RWPE2 (cell line): ENCODE data around the gene WHRN.

Experiments
- ATAC-seq: fragments of 200-7000 bp; cut with Tn5 transposase; 3 replicates; pipeline ENCODE4 v1.9.1; 2021; ENCODE audit warnings: low read depth
- DNase-seq: peaks from one replicate; pipeline ENCODE4 v3.0.0-alpha.2; 2020; ENCODE audit warnings: low spot score
- H3K27ac ChIP-seq: fragments of 450-650 bp; 2 replicates; pipeline ENCODE4 v1.5.1; 2017; ENCODE audit warnings: mild to moderate bottlenecking; ENCODE audit not compliant: poor library complexity, severe bottlenecking
- H3K27me3 ChIP-seq: fragments of 250-450 bp; sonication (Bioruptor Pico); 2 replicates; pipeline ENCODE4 v1.5.1; 2021; ENCODE audit warnings: mild to moderate bottlenecking, moderate library complexity; ENCODE audit not compliant: insufficient read depth, poor library complexity, severe bottlenecking
- H3K36me3 ChIP-seq: fragments of 250-450 bp; sonication (Bioruptor Pico); 2 replicates; pipeline ENCODE4 v1.5.1; 2020; ENCODE audit warnings: low read depth, mild to moderate bottlenecking, moderate library complexity
- H3K4me1 ChIP-seq: fragments of 250-450 bp; sonication (Bioruptor Pico); 2 replicates; pipeline ENCODE4 v1.5.1; 2021; ENCODE audit warnings: mild to moderate bottlenecking, moderate library complexity; ENCODE audit not compliant: insufficient read depth, poor library complexity, severe bottlenecking
- H3K4me3 ChIP-seq: fragments of 250-450 bp; sonication (Bioruptor Pico); 2 replicates; pipeline ENCODE4 v1.5.1; 2021; ENCODE audit warnings: mild to moderate bottlenecking, moderate library complexity; ENCODE audit not compliant: severe bottlenecking
- H3K9me3 ChIP-seq: fragments of 250-450 bp; sonication (Bioruptor Pico); 2 replicates; pipeline ENCODE4 v1.5.1; 2021; ENCODE audit warnings: mild to moderate bottlenecking, moderate library complexity; ENCODE audit not compliant: severe bottlenecking
- TF ChIP-seq, protein P1 (sequence below): fragments of 450-650 bp; IDR thresholded peaks from one replicate; pipeline ENCODE4 v1.5.1; 2017; ENCODE audit warnings: mild to moderate bottlenecking, moderate library complexity; ENCODE audit not compliant: poor library complexity, severe bottlenecking

The WHRN gene

GRCh38 chr9:114428466-114428865 lies 76.8 kb downstream of the WHRN start:
- ATAC-seq (no peak), DNase-seq (no peak)
- H3K27ac ChIP-seq: no peak overlapping the region
- no peaks in the 10 kb centered on the region for H3K36me3 ChIP-seq
- TF ChIP-seq, protein P1, sequence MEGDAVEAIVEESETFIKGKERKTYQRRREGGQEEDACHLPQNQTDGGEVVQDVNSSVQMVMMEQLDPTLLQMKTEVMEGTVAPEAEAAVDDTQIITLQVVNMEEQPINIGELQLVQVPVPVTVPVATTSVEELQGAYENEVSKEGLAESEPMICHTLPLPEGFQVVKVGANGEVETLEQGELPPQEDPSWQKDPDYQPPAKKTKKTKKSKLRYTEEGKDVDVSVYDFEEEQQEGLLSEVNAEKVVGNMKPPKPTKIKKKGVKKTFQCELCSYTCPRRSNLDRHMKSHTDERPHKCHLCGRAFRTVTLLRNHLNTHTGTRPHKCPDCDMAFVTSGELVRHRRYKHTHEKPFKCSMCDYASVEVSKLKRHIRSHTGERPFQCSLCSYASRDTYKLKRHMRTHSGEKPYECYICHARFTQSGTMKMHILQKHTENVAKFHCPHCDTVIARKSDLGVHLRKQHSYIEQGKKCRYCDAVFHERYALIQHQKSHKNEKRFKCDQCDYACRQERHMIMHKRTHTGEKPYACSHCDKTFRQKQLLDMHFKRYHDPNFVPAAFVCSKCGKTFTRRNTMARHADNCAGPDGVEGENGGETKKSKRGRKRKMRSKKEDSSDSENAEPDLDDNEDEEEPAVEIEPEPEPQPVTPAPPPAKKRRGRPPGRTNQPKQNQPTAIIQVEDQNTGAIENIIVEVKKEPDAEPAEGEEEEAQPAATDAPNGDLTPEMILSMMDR: no peak
- H3K4me3 ChIP-seq: no peak overlapping the region
- no peaks in the 10 kb centered on the region for H3K27me3 ChIP-seq
- H3K4me1 ChIP-seq: no peaks in the 10 kb centered on the region
- no peaks in the 10 kb centered on the region for H3K9me3 ChIP-seq

- H3K9me3 ChIP-seq: no peaks in the 10 kb centered on the region
- H3K27me3 ChIP-seq: no peaks in the 10 kb centered on the region
- no peak overlapping the region for H3K4me3 ChIP-seq
- no peaks in the 10 kb centered on the region for H3K4me1 ChIP-seq
- TF ChIP-seq, protein P1: no peak
- no peak for ATAC-seq
- no peaks in the 10 kb centered on the region for H3K36me3 ChIP-seq
- H3K27ac ChIP-seq: no peak overlapping the region
- no peak for DNase-seq
Observed at GRCh38 chr9:114427644-114428043, 77.6 kb downstream of the WHRN start.

DNA sequence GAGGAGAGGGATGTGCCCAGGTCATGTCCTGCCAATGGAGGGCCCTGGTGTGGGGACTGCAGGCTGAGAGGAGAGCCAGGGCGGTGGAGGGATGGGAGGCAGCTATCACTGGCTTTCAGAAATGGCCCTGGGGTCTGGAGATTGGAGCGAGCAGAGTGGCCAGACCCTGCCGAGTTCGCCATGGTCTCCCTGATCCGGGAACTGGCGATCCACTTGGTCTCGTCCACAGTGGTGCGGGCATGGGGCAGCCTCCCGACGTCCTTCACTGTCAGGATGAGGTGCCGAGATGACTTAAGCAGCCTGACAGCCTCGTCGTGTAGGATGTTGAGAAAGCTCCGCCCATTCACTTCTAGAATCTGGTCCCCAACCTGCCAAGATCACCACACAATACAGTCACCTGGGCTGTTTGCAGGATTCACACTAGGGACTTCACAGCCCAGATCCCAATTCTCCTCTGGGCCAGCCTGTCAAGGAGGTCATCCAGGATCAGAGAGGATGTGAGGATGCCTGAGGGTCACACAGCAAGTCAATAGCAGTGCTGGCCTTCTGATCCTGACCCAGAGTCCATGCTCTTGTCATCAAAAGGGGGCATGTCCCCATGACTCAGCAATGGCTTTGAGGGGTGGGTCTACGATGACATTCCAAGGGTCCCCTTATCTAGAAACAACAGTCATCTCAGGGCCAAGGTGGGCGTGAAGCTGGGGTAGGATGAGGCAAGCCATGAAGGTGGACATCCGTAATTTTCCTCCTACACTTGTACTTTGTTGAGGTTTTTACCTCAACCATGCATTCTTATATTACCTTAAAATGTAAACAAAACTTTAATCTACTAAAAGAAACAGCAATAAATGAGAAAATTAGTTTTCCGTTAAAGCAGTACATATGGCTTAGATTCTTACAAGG lies 79.0 kb downstream of the WHRN start:
- TF ChIP-seq, protein P1: no peak
- H3K4me3 ChIP-seq: no peak overlapping the region
- no peaks in the 10 kb centered on the region for H3K36me3 ChIP-seq
- H3K27ac ChIP-seq: no peak overlapping the region
- no peaks in the 10 kb centered on the region for H3K4me1 ChIP-seq
- no peaks in the 10 kb centered on the region for H3K27me3 ChIP-seq
- DNase-seq (no peak), ATAC-seq (no peak)
- H3K9me3 ChIP-seq: no peaks in the 10 kb centered on the region

DNA sequence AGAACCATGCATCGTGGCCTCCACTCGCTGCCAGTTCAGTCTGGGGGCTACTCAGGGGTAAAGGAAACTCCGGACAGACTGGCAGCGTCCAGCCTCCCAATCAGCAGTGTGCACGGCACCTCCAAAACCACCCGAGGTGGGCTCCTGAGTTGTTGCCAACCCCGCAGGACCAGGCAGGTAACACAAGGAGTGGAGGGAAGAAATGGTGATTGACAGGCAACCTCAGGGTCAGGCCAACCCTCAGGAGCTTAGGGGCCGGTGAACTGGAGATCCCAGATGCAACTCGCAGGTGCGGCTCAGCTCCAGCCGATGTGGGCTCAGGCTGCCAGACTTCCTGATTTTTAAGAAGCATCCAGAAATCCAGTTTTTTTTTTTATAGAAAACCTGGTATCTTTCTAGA lies 80.1 kb downstream of the WHRN start:
- Histone ChIP-seq H3K9me3 (no peaks in the 10 kb centered on the region), H3K27me3 (no peaks in the 10 kb centered on the region), H3K27ac (no peak overlapping the region), H3K4me1 (no peaks in the 10 kb centered on the region), H3K36me3 (no peaks in the 10 kb centered on the region), H3K4me3 (no peak overlapping the region)
- ATAC-seq (no peak), DNase-seq (no peak)
- TF ChIP-seq, protein P1: no peak

GRCh38 chr9:114424126-114424525 lies 81.1 kb downstream of the WHRN start:
- H3K4me1 ChIP-seq: no peaks in the 10 kb centered on the region
- H3K9me3 ChIP-seq: no peaks in the 10 kb centered on the region
- no peak overlapping the region for H3K4me3 ChIP-seq
- ATAC-seq: no peak
- no peak overlapping the region for H3K27ac ChIP-seq
- H3K27me3 ChIP-seq: no peaks in the 10 kb centered on the region
- DNase-seq: no peak
- TF ChIP-seq, protein P1: no peak
- H3K36me3 ChIP-seq: no peaks in the 10 kb centered on the region
